ENCODE data around the gene PIGL.

DNA sequence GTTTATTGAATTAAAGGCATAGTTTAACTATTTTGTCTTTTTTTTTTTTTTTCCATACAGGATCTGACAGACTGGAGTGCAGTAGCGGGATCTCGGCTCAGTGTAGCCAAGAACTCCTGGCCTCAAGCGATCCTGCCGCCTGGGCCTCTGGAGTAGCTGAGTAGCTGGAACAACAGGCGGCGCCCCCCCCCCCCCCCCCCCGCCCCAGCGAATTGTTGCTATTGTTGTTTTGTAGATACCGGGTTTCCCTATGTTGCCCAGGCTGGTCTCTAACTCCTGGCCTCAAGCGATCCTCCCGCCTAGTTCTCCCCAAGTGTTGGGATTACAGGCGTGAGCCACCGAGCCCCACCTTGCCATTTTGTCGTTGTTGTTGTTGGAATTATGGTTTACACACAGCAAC is 137.6 kb downstream of the PIGL start:
- TF ChIP-seq, protein P1, sequence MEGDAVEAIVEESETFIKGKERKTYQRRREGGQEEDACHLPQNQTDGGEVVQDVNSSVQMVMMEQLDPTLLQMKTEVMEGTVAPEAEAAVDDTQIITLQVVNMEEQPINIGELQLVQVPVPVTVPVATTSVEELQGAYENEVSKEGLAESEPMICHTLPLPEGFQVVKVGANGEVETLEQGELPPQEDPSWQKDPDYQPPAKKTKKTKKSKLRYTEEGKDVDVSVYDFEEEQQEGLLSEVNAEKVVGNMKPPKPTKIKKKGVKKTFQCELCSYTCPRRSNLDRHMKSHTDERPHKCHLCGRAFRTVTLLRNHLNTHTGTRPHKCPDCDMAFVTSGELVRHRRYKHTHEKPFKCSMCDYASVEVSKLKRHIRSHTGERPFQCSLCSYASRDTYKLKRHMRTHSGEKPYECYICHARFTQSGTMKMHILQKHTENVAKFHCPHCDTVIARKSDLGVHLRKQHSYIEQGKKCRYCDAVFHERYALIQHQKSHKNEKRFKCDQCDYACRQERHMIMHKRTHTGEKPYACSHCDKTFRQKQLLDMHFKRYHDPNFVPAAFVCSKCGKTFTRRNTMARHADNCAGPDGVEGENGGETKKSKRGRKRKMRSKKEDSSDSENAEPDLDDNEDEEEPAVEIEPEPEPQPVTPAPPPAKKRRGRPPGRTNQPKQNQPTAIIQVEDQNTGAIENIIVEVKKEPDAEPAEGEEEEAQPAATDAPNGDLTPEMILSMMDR (IDR thresholded peaks at IDR 0.05; ENCODE audit: borderline replicate concordance, extremely low read depth, low read length, poor library complexity, severe bottlenecking), result no peak
- TF ChIP-seq EZH2 (IDR thresholded peaks at IDR 0.05; ENCODE audit: borderline replicate concordance, low read depth, low read length, severe bottlenecking), result no peak
